OCI-LY7 (cell line): ENCODE results near the gene IL2RG.

Experiments
- CTCF ChIP-seq: fragments of 200-600 bp; sonication (generic); conservative IDR thresholded peaks from 2 replicates; pipeline ENCODE4 v1.5.1; 2014; ENCODE audit warnings: mild to moderate bottlenecking, antibody characterized with exemption, low read length, moderate library complexity, mixed read lengths
- EZH2phosphoT487 ChIP-seq: fragments of 200-600 bp; sonication (generic); IDR thresholded peaks from 2 replicates; pipeline ENCODE4 v1.6.1; 2018; ENCODE audit warnings: low read depth, borderline replicate concordance, mild to moderate bottlenecking, mixed run types, antibody characterized with exemption, low read length, moderate library complexity, mixed read lengths

GRCh38 chrX:71140440-71140839, 29.1 kb upstream of the IL2RG start:
- TF ChIP-seq EZH2phosphoT487 (no peak), CTCF (no peak)
